Anterior cingulate cortex (tissue), 58 donors: Measurements from ENCODE around the gene HSH2D.
"Not testable (repeated sequence)": the region's sequence is repeated elsewhere in the genome, so short reads cannot be mapped to it uniquely, and the experiment has no call there.

Source experiments
- DNase-seq, 58 donors: peaks; one replicate each; lab custom pipeline; 2025; lab: John Stamatoyannopoulos, UW

Gene HSH2D

GRCh38 chr19:16153582-16154336, 10.3 kb downstream of the HSH2D start:
- DNase-seq: no peak

- no peak for DNase-seq
Observed at GRCh38 chr19:16154557-16154956, 11.1 kb downstream of the HSH2D start.

GRCh38 chr19:16155128-16155527, 11.6 kb downstream of the HSH2D start:
- DNase-seq: no peak

GRCh38 chr19:16156904-16157303, 13.4 kb downstream of the HSH2D start:
- no peak for DNase-seq

GRCh38 chr19:16157601-16158000, 14.1 kb downstream of the HSH2D start:
- no peak for DNase-seq

GRCh38 chr19:16159655-16160054, 16.2 kb downstream of the HSH2D start:
- no peak for DNase-seq

GRCh38 chr19:16160445-16160942, 17.0 kb downstream of the HSH2D start:
- no peak for DNase-seq

GRCh38 chr19:16160943-16161560, 17.6 kb downstream of the HSH2D start:
- no peak for DNase-seq

- DNase-seq: peak in 4 of 58 donors; percentile 5 to 9 (median 8)
Observed at GRCh38 chr19:16161840-16162239, 18.4 kb downstream of the HSH2D start.

- DNase-seq: no peak
Observed at GRCh38 chr19:16164222-16164890, 20.9 kb downstream of the HSH2D start.

- DNase-seq: no peak
Observed at GRCh38 chr19:16166417-16166816, 22.9 kb downstream of the HSH2D start.

GRCh38 chr19:16167055-16167454, 23.6 kb downstream of the HSH2D start:
- DNase-seq: no peak

GRCh38 chr19:16168465-16169081, 25.1 kb downstream of the HSH2D start:
- peak in 1 of 58 donors; percentile 8 for DNase-seq

GRCh38 chr19:16170134-16170533, 26.6 kb downstream of the HSH2D start:
- DNase-seq: no peak

- no peak for DNase-seq
Observed at GRCh38 chr19:16175954-16176353, 32.5 kb downstream of the HSH2D start.

- DNase-seq: not testable (repeated sequence)
Observed at GRCh38 chr19:16178866-16179265, 35.4 kb downstream of the HSH2D start.

GRCh38 chr19:16180611-16181010, 37.1 kb downstream of the HSH2D start:
- DNase-seq: no peak

GRCh38 chr19:16184665-16185122, 41.2 kb downstream of the HSH2D start:
- no peak for DNase-seq

- DNase-seq: peak; percentile 84 to 99 (median 96)
Observed at GRCh38 chr19:16185123-16185767, 41.8 kb downstream of the HSH2D start, which contains the start of gene FAM32A. TSS of gene FAM32A (plus strand) at chr19:16185410. CDS start at chr19:16185443, 33 bp downstream.

- peak in 14 of 58 donors; percentile 7 to 54 (median 26) for DNase-seq
Observed at GRCh38 chr19:16185768-16186123, 42.3 kb downstream of the HSH2D start.
